HG03097 (cell line): ENCODE results near the gene MEI1.

Experiments
- ATAC-seq: cut with Tn5 transposase; IDR thresholded peaks from one replicate; pipeline ENCODE4 v1.9.1; 2021; ENCODE audit not compliant: unreplicated experiment, low FRiP score

MEI1 gene

GRCh38 chr22:41777749-41778425 is 78.6 kb downstream of the MEI1 start:
- no peak for ATAC-seq

GRCh38 chr22:41779929-41780505 is 80.7 kb downstream of the MEI1 start:
- ATAC-seq, result no peak

- ATAC-seq, result peak; percentile 75
Observed at GRCh38 chr22:41780746-41781505, 81.6 kb downstream of the MEI1 start.

DNA sequence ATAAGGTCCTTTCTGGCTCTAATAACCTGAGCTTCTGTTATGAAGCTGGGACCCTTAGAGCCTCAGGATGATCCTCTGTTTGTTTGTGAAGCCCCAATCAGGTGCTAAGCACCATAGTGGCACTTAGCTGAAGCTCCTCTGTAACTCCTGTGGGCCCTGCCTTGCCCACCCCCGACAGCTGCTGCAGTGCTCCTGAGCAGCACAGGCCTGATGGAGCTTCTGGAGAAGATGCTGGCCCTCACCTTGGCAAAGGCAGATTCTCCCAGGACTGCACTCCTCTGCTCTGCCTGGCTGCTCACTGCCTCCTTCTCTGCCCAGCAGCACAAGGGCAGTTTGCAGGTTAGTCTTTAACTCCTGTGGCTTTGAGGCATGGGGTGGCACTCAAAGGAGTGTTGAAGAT is 82.2 kb downstream of the MEI1 start:
- ATAC-seq, result peak; percentile 30

- ATAC-seq, result no peak
Observed at GRCh38 chr22:41782316-41782715, 83.0 kb downstream of the MEI1 start.

- no peak for ATAC-seq
Observed at GRCh38 chr22:41782751-41783150, 83.4 kb downstream of the MEI1 start.

DNA sequence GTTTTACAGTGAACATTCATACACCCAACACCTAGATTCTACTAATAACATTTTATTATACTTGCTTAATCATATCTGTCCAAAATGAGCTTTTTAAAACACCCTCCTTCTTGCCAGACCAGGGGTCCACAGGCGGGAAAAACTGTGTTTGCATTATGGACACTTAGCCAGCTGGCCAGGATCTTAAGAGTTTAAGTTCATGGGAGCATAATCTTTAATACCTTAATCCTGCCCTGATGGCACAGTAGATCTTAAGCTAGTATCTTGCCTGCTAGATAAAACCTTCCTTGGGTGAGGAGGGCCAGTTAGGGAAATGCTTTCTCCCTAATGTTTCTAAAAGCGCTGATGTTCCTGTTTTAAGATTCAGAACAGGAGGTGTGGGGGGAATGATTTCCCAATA is 88.0 kb downstream of the MEI1 start:
- ATAC-seq, result no peak

DNA sequence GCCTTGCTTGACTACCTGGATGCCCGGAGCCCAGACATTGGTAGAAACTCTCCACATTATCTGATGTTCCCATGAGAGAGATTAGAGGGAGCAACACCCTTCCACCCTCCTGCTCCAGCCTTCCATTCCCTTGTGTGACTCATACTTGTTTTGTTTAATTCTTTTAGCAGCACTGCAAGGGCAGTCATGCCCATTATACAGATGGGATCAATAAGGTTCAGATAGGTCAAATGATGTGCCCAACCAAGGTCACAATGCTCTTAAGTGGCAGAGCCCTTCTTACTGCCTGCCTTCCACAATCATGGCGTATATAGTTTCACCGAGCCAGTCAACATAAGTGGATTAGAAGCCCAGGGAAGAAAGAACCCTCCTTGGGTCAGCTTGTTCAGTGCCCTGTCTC is 94.6 kb downstream of the MEI1 start:
- ATAC-seq, result no peak

- no peak for ATAC-seq
Observed at GRCh38 chr22:41798736-41799135, 99.4 kb downstream of the MEI1 start.

GRCh38 chr22:41799486-41800347 is 100.4 kb downstream of the MEI1 start:
- ATAC-seq, result no peak

GRCh38 chr22:41800348-41801146 is 101.2 kb downstream of the MEI1 start, which contains the start of gene CCDC134:
Gene CCDC134, plus strand, starts transcription at chr22:41800679. Its CDS starts 8,212 bp downstream, at chr22:41808891.
- ATAC-seq, result peak; percentile 89

GRCh38 chr22:41801147-41801819 is 102.0 kb downstream of the MEI1 start:
- ATAC-seq, result no peak

- no peak for ATAC-seq
Observed at GRCh38 chr22:41801886-41802285, 102.6 kb downstream of the MEI1 start.

DNA sequence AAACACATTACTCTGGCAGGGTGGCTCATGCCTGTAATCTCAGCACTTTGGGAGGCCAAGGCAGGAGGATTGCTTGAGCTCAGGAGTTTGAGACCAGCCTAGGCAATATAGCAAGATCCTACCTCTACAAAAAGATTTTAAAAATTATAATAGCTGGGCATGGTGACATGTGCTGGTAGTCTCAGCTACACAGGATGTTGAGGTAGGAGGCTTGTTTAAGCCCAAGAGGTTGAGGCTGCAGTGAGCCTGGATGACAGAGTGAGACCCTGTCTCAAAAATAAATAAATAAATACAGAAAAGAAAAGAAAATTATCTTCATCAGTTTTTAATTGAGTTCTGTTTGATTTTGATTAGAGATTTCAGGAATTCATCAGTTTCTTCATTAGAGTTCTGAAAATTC is 106.3 kb downstream of the MEI1 start:
- no peak for ATAC-seq

GRCh38 chr22:41808400-41808799 is 109.1 kb downstream of the MEI1 start:
- ATAC-seq, result no peak

DNA sequence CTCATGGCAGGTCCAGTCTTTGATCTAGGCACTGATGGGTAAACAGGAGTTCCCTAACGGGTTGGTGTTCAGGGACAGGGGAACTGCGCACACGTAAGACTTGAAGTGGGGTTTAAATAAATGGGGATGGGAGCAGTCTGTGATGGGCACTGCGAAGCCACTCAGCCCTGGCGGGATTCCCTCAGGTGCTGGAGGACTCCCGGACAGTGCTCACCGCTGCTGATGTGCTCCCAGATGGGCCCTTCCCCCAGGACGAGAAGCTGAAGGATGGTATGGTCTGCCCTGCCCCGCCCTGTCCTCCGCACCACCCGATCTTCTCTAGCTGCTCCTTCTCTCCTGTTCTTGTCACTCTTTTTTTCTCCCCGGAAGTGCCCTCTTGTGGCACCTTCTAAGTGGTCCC is 110.7 kb downstream of the MEI1 start:
- ATAC-seq, result no peak

- no peak for ATAC-seq
Observed at GRCh38 chr22:41812805-41813545, 113.7 kb downstream of the MEI1 start.

DNA sequence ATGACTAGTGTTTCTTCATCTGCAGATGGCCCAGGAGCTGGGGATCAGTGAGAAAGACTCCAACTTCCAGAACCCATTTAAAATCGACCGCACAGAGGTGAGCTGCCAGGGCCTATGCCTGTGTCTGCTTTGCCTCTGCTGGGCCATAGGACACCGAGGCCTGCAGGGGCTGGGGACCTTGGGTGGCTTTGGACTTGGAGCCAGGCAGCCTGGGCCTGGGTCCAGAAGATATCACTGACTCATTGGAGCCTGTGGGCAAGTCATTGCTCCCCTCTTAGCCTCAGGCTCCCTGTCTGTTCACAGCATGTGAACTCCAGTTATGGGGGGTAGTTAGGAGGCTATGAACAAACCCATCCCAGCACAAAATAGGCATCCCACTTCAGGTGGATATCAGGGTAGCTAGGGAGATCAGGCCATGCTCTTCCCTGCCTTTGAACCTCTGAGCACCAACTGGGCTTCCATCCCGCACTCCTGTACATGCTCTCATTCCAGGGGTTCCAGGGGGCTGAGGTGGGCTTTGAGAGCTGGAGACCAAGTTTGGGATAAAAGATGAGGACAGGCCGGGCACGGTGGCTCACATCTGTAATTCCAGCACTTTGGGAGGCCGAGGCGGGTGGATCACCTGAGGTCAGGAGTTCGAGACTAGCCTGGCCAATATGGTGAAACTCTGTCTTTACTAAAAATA is 114.6 kb downstream of the MEI1 start:
- ATAC-seq, result no peak
